RPMI8226 (cell line): Measurements from ENCODE around the gene SPN.
"Not testable (repeated sequence)": the region's sequence is repeated elsewhere in the genome, so short reads cannot be mapped to it uniquely, and the experiment has no call there.

Source experiments
- DNase-seq: peaks from one replicate; pipeline ENCODE4 v3.0.0-alpha.2; 2015

Gene SPN, protein sequence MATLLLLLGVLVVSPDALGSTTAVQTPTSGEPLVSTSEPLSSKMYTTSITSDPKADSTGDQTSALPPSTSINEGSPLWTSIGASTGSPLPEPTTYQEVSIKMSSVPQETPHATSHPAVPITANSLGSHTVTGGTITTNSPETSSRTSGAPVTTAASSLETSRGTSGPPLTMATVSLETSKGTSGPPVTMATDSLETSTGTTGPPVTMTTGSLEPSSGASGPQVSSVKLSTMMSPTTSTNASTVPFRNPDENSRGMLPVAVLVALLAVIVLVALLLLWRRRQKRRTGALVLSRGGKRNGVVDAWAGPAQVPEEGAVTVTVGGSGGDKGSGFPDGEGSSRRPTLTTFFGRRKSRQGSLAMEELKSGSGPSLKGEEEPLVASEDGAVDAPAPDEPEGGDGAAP

GRCh38 chr16:29663016-29663806, at the start of gene SPN:
SPN (plus strand) TSS chr16:29663247; CDS start chr16:29663729, 482 bp downstream.
- no peak for DNase-seq

DNA sequence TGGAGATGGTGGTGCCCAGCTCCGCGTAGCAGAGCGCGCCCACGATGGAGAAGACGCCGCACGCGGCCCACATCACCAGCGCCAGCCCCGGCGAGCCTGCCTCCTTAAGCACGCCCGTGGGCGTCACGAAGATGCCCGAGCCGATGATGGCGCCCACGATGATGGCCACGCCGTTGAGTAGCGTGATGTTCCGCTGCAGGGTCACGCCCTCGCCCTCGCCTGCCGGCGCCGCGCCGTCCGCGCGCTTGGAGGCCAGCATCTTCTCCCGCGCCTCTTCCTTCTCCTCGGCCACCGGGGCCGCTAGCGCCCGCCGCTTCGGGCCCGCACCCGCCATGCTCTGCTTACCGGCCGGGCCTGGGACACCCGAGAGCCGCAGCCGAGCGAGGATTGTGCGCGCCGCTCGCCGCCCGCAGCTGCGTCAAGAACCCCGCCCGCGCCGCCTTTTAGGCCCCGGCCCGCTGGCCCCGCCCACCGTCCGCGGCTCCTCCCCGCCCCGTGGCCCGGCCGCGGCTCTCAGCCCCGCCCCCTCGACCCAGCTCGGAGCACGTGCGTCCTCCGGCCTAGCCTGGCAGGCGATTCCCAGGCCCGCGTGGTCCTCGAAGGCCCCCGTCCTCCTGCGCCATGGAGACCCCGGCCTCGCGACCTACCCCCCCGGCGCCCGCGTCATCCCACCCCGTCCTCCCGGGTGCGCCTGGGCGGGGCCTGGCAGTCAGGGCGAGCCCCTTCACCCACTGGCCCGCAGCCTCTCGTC, 49.6 kb upstream of the SPN start:
- DNase-seq: peak; percentile 96

DNA sequence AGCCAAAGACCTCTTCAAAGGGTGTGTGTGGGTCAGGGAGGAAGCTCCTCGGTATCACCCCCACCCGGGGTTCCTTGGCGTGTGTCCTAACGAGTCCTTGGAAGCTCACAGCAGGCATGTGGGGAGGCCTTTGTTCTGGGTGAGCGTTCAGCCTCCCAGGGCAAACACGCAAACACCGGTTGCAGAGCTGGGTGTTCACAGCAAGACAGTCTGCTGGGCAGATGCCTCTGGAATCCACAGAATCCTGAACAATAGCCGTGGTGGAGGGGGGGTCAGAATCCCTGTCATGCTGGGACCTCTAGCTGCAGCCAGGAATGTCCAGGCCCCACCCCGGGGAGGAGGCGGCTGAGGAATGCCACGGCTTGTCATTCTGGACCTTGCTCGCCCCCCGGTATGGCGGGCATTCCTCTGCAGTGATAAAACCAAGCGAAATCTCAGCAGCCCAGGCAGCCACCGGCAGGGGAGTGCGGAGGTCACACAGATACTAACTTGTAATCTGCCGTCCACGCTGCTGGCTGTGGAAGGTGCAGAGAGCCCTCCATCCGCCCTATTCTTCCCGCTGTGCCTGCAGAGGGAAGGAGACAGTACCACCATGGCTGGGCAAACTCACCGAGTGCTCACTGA, 48.2 kb upstream of the SPN start:
- not testable (repeated sequence) for DNase-seq

DNA sequence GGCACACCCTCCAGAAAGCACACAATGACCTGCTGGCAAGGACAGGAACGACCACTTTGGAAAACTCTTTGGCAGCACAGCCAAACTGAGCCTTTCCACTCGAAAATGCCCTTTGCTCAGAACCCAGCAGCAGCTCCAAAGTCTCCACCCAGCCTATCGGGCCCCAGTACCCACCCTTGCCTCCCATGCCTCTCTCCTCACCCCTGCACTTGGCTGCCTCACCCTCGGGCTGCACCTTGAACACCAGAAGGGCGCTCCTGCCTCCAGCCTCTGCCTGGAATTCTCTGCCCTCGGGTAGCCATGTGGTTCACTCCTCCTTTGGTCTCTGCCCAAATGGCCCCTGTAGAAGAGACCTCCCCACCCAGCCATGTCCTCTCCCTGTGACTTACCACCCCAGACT, 46.9 kb upstream of the SPN start:
- not testable (repeated sequence) for DNase-seq

GRCh38 chr16:29620591-29620990, 42.5 kb upstream of the SPN start:
- peak; percentile 61 for DNase-seq

DNA sequence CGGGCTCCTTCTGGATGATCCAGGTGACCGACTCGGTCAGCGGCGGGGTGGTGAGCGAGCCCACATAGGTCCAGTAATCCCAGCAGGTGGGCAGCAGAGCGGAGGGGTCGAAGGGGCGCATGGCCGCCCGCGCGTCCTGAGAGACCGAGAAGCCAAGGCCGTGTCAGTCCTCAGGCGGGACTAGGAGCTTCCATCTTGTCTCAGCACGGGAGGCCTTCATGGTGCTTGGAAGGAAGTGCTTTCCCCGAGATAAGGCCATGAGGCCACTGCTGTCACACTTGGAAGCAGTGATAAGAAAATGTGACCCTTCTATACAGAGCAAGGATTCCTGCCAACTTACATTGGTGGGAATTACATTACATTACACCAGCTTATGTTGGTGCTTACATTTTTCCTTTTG, 40.3 kb upstream of the SPN start:
- DNase-seq: not testable (repeated sequence)

- not testable (repeated sequence) for DNase-seq
Measured at GRCh38 chr16:29623253-29623652, 39.8 kb upstream of the SPN start.

GRCh38 chr16:29625114-29625513, 37.9 kb upstream of the SPN start:
- not testable (repeated sequence) for DNase-seq

DNA sequence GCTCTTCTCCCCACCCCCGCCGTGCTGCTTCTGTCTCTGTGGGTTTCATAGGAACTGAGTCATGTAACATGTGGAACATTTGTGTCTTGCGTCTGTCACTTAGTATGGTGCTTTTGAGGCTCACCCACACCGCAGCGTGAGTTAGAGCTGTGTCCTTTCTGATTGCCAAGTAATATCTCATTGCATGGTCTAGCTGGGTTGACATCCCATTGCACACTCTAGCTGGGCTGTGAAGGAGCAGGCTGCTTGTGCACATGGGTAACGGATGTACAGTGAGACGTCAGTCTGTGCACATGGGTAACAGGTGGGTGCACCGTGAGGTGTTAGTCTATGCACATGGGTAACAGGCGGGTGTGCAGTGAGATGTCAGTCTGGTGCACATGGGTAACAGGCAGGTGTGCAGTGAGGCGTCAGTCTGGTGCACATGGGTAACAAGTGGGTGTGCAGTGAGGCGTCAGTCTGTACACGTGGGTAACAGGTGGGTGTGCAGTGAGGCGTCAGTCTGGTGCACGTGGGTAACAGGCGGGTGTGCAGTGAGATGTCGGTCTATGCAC, 36.2 kb upstream of the SPN start:
- not testable (repeated sequence) for DNase-seq

DNA sequence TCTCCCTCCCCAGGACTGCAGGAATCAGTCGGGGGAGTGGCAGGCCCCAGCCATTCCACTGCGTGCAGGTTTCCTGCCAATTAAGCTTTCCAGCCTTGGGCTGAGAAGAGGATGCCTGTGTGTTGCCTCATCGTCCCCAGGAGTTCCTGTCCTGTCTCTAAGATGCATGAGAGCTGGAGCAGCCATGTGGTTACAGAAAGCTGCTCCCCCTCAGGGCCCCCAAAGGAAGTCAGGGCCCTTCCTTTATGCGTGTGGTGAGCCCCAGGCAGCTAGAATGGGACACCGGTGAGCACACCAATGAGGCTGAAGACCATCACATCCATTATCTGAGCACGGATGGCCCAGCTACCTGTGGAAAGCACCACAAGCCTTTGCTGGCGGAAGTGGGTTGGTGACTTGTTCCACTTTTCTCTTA, 35.4 kb upstream of the SPN start:
- DNase-seq: not testable (repeated sequence)

DNA sequence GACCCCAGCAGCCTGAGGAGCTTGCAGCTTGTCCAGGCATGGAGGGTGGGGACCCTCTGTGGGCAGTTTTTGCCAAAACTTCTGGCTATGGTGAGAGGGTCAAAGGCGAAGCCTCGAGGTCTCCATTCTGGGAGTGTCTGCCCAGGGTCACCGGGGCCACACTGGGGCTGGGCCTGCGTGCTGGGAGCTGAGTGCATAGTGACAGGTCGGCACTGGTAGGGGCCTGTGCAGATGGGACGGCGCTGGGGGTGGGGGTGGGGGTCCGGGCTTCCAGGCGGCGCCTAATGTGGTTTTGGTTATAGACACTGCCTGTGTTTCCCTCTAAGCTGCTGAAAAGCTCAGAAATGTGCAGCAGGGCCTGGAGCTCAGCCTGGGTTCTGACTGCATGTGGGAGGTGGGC, 34.3 kb upstream of the SPN start:
- DNase-seq: not testable (repeated sequence)

- not testable (repeated sequence) for DNase-seq
Measured at GRCh38 chr16:29629318-29629717, 33.7 kb upstream of the SPN start.

DNA sequence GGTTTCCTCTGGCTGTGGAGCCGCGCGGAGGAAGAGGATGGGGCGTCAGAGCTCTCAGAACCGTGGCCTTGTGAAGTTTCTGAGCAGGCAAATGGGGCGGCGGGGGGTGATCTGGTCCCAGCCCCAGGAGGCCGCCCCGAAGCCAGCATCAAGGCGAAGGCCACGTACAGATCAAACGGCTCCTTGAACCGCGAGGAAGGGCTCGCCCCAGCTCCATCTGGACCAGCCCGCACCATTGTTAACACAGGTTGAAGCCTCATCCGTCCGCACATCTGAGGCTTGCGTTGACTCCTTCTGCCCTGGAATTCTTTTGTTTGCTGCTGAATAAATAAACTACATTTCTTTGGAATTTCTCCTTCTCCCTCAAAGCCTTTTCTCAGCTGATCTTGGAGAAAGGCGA, 31.4 kb upstream of the SPN start:
- DNase-seq: not testable (repeated sequence)

GRCh38 chr16:29635902-29636301, 27.1 kb upstream of the SPN start:
- not testable (repeated sequence) for DNase-seq

DNA sequence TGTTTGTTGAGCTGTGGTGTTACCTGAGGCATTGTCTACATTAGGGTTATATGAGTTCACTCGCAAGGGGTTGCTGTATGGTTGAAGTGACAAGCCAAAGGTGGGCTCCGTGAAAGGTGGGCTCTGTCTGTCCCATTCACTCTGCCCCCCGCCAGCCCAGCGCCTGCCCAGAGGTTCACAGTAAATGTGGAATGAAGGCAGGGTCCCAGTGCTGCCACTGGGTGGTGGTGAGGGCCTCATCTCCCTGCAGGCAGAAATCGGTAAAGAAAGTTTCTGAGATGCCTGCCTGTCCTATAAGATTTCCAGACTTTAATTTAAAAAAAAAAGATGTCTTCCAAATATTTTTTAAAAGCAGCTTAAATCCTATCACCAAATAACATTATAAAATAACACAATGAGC, 26.7 kb upstream of the SPN start:
- not testable (repeated sequence) for DNase-seq

DNA sequence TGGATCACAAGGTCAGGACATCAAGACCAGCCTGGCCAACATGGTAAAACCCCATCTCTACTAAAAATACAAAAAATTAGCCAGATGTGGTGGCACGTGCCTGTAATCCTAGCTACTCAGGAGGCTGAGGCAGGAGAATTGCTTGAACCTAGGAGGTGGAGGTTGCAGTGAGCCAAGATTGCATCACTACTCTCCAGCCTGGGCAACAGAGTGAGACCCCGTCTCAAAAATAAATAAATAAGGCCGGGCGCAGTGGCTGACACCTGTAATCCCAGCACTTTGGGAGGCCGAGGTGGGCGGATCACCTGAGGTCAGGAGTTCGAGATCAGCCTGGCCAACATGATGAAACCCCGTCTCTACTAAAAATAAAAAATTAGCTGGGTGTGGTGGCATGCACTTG, 24.3 kb upstream of the SPN start:
- not testable (repeated sequence) for DNase-seq

DNA sequence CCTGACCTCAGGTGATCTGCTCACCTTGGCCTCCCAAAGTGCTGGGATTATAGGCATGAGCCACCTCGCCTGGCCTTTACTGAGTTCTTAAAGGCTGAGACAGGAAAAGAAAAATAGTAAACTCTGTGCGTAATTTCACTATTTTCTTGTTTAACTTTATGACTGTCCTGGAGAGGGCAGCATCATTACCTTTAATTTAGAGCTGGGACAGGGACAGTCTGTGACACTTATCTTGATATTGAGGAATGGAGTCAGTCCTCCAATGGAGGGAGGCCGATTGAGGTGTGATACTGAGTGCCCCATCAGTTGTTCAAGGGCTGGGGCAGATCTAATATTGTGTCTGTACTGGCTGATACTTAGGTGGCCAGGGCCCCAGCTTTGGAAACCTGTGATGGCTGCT, 21.5 kb upstream of the SPN start:
- peak; percentile 25 for DNase-seq

DNA sequence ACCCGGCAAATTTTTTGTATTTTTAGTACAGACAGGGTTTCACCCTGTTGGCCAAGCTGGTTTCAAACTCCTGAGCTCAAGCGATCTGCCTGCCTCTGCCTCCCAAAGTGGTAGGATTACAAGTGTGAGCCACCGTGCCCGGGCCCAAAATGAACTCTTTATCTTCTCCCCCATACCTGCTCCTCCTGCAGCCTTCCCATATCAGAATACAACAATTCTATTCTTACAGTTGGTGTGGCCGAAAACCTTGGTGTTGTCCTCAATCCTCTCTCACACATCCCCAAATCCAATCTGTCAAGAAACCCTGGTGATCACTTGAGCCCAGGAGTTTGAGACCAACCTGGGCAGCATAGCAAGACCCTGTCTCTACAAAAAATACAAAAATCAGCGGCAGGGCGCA, 19.5 kb upstream of the SPN start:
- no peak for DNase-seq

DNA sequence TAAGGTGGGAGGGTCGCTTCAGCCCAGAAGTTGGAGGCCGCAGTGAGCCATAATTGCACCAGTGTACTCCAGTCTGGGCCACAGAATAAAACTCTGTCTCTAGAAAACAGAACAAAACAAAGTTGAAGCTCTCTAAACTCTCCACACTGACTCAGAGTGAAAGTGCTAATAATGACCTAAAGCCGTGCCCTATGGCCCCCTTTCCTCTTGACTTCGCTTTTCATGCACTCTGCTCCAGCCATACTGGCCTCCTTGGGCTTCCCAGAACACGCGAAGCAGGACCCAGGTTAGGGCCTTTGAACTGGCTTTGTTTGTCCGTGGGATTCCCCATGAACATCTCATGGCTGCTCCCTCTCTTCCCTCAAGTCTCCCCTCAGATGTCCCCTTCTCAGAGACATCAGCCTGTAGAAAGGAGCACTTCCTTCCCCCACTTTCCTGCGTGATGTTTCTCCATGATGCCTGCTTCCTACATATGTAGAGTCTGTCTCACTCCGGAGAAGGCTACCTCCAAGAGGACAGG, 18.6 kb upstream of the SPN start:
- no peak for DNase-seq

DNA sequence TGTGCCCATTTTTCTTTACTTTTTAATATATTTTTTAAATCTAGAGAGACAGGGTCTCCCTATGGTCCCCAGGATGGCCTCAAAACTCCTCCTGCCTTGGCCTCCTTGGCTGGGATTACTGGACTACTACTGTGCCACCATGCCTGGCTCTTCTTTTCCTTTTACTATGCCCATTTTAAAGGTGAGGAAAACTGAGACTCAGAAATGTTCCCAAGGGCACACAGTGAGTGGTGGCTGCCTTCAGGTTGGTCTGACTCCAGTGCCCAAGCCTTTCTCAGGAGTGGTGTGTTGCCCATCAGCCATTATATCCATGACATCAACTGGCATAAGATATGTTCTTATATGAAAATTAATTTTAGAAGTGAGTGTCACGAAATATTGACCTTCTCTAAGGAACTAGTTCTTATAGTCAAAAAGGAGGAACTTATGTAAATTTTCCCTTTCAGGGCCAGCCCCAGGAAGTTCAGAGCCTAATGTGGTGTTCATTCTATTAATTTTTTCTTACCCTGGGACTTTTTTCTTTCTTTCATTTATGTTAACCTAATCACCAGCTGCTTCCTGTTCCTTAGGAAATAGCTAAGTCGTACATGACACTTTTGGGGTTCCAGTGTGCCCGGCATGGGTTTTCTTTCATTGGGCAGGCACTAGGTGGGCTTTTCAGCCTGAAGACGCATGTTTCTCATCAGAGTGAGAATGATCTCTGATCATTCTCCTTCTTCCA, 17.9 kb upstream of the SPN start:
- DNase-seq: no peak

DNA sequence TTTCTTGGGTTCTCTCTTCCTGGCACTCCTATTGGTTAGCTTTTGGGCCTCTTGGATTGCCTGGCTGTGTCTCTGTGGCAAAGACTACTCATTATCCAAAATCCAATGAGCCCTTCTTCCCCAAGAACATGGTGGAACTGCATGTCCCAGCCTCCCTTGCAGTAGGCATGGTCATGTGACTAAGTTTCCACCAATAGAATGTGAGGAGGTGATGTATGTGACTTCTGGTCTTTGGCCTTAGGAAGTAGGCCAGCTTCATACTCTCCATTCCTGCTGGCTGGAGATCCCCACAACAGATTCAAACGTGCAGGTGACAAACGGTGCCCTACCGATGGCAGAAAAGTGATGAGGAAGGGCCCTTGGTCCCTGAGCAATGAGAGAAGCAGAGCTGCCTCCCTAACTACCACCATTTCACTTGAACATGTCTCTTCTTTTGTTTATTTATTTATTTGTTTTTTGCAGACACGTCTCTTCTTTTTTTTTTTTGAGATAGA, 17.3 kb upstream of the SPN start:
- peak; percentile 51 for DNase-seq
